ENCODE data around the gene NEK9.

Gene NEK9

GRCh38 chr14:75165586-75166391 lies 38.9 kb upstream of the NEK9 start:
- no peak for TF ChIP-seq CTCF (IDR thresholded peaks at IDR 0.05)

GRCh38 chr14:75164809-75165208 lies 38.0 kb upstream of the NEK9 start:
- no peak for TF ChIP-seq CTCF (IDR thresholded peaks at IDR 0.05)

- no peak for TF ChIP-seq CTCF (IDR thresholded peaks at IDR 0.05)
Measured at GRCh38 chr14:75163677-75164076, 36.8 kb upstream of the NEK9 start.

GRCh38 chr14:75162631-75163030 lies 35.8 kb upstream of the NEK9 start:
- TF ChIP-seq CTCF (IDR thresholded peaks at IDR 0.05), result no peak

- TF ChIP-seq CTCF (IDR thresholded peaks at IDR 0.05), result no peak
Measured at GRCh38 chr14:75158843-75159614, 32.2 kb upstream of the NEK9 start.

GRCh38 chr14:75156901-75157300 lies 30.1 kb upstream of the NEK9 start:
- TF ChIP-seq CTCF (IDR thresholded peaks at IDR 0.05), result no peak

- no peak for TF ChIP-seq CTCF (IDR thresholded peaks at IDR 0.05)
Measured at GRCh38 chr14:75156111-75156510, 29.3 kb upstream of the NEK9 start.

Data from LNCAP (cell line).